HG02943 (cell line): ENCODE data around the gene STK39.

Experiments used
- ATAC-seq: cut with Tn5 transposase; IDR thresholded peaks from one replicate; pipeline ENCODE4 v1.9.1; 2021; ENCODE audit warnings: mild to moderate bottlenecking, low read depth, moderate library complexity; ENCODE audit not compliant: unreplicated experiment

Gene STK39

DNA sequence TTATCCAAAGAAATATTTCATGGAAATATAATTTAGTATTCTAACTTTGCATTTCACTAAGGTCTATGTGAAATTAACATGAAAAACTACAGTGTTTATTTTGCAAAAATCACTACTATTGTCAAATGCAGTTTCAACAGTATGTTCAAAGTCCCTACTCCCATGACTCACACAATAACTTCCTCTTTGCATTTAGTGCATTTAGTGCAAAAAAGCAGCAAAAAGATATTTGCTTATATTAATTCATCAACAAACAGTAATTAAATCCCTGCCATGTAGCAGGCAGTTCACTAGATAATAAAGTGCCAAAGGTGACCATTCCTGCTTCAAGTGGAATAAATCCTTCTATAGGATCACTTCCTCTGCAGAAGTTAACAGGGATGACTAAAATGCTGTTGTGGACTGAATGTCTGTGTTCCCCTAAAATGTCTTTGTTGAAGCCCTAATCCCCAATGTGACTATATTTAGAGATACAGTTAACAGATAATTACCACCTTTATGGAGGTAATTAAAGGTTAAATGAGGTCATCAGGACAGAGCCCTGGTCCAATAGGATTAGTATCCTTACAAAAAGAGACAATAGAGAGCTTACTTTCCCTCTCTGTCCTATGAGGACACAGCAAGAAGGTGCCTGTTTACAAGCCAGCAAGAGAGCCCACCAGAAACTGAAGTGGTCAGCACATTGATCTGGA, 61.7 kb downstream of the STK39 start:
- ATAC-seq, result no peak

DNA sequence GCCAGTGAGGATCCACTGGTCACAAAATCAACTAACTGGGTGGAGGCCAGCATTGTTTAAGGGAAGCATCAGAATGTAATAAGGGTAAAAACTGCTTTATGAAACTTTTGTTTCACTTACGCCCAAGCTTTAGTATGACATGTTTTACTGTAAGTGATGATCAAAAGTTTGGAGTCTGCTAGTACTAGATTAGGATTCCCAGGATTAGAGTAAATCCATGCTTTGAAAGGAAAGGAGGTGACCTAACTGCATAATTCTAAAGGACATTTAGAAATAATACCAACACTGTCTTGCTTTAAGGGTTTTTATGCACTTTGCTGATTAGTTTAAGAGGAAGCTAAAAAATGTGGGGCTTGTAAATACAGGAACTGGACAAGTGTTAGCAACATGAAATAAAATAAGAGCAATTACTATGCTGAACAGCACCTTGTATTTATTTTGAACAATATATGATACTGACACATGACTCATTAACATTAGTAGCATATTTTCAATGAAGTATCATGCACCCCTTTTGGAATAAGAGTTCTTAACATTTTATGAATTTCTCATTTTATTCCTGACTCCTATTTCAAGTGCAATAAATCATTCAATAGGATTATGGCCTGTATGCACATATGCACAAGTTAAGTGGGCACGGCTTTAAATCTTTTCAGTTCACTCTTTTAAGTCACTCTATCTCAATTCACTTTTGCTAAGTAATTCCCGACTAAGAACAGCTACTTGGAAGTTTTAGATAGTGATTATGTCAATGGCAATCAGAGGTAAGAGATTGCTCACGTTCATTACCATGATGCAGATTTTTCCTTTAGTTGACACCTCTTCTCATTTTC, 62.5 kb downstream of the STK39 start:
- no peak for ATAC-seq

DNA sequence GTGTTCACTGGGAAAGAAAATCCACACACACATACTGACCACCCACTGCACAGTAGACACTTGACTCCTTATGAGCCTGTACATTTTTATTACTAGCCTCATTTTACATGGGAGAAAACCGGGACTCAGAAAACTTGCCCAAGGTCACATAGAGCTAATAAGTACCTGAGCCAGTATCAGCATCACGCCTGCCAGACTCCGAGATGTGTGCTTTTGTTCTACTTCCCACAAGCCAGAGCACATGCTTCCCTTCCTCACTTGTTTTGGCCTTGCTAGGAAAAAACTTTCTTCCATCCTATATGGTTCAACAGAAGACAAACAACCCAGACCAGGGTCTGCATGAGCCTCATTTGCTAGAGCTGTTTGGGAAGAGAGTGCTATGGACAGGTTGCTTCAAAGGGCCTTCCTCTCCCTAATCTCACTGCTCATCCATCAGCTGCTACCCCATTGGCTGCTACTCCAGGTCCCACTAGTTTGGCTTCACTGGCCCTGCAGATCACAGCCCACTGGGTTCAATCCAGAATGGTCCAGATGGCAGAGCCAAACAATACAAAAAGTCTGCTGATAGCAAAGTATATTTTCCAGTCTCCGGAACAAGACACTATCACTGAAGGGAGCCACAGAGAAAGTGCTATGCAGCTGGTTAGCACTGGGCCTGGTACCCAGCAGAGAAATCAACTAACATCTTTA, 63.9 kb downstream of the STK39 start:
- ATAC-seq, result no peak

DNA sequence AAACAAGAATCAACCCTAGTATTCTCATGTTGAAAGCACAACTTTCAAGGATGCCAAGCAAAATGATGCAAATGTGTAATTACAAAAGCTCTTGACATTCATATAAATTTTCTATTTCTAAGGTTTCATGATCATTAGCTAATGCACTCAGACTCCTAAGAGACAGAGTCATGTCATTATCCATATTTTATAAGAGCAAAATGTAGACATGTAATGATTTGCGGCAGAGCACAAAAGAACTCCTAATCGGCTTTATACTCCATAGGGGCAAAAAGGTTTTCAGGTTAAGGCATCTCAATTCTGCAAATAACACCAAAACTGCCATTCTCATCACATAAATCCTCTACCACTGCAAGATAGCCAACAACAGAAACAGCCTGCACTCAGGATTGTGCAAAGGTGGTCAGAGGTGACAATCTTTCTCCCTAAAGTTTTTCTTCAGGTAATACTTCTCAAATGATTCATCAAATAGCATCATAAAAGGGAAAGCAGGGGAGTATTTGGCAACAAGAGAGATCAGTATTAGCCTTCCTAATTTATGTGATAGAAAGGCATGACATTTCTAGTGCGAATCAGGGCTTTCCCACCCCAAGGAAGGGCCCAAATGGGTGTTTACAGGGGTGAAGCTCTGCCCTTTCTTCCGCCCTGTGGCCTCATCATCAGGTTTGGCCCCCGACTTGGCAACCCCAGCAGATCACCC, 64.7 kb downstream of the STK39 start:
- ATAC-seq, result no peak

DNA sequence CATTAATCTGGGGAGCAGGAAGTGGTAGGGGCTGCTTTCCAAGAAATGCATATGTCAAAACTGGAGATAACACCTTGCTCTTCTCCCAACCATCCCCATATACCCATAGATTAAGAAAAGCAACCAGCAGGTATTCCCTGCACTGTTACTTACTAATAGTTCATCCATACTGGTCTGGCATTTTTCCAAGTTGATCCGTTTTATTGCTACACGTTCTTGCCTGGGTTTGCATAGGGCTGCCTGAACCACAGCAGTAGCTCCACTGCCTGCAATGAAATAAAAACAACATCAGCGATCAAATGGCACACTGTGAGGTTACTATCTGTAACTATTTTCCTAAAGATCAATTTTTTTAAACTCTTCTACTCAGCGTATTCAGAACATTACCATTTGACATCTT, 65.6 kb downstream of the STK39 start:
- no peak for ATAC-seq

DNA sequence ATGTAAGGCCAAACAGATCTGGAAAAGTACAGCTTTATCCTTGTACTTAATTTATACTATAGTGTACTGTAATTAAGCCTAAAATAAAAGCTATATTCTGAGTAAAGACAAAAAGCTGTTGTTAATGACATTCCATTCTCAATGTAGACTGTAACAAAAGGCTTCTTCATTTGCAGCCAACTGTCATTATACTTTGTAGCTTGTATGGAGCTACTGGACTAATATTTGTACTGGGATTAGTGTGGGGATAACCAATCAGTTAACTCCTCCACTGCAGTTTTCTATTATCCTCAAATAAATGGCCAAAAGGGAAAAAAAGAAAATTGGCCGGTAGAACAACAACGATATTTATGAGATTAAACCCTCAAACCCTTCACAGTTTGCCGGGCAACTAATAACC, 66.5 kb downstream of the STK39 start:
- no peak for ATAC-seq

DNA sequence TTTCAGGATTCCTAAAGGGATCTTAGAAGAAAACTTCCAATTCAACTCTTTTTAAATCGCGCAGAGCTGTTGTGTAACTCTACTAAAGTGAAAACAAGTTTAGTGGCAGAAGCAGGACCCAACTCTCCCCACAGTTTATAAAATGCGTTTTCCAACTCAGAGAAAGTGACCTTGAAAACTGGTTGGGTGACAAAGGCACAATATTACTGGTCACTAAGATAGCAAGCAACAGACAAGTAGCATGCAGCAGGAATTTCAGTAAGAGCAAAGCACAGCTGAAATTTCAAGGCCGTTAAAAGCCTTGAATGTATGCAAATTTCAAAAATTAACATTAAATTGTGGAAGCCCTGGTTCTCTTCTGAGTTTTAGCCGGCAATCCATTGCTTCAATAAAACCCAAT, 66.9 kb downstream of the STK39 start:
- ATAC-seq, result no peak

DNA sequence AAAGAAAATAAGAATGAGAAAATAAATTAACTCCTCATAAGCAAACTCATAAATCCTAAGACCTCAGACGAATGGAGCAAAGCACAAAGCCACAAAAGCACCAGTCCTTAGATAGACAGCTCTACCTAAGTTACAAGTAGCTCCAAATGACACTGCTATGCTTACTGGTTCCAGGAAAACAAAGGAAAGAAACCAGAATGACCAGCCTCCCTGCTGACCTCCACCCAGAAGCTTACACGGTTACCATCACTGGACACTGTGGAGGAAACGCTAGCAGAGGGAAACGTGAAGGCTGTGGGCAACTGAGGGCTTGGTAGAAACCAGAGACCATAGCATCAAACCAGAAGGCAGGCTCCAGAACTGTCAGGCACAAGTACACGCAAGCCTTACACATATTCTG, 67.8 kb downstream of the STK39 start:
- no peak for ATAC-seq

DNA sequence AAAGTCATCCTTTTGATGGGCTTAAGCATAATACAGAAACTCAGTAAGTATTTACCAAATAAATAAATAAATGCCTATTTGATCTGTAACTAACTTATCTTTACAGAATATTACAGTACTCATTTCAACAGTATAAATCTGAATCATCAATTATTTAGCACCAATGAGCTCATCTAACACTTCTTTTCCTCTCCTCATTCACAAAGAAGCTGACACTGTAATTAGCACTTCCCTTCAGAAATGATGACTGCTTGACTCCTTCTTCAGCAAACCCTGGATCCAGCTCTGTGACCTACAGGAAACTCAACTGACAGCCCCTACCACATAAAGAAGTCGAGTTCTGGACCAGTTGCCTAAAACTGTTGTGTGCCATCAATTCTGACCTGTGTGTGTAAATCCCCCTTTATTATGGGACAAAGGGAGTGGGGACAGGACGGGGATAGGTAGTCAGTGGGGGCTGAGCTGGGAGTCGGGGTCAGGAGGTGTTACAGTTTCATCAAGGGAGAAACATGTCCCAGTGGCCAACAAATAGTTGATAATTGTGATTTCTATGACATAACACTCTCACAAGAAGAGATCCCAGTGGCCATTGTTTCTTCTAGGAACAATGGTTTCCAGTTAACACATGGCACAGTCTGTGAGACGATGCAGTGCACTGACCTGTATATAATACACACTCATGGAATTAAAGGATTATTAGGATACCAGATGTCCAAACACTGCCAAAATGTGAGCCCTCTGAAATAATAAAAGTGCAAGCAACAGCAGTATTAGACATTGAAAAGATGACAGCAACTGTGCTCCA, 68.7 kb downstream of the STK39 start:
- no peak for ATAC-seq

DNA sequence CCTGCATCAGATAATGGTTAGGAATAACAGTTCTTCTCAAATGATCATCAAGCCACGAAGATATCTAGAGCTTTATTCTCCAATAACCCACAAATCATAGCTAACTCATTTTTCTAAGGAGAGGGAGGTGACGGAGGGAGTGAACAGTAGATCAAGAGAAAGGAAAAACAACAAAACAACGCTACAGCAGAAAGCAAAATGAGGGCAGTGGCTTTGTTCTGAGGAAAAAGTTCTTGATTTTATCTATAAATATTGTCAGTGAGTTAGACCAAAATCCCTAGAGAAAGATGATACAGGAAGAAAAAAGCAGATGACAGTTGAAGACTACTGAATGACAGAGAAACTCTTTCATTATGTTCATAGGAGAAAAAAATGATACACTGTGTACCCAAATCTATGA, 71.0 kb downstream of the STK39 start:
- ATAC-seq, result no peak

DNA sequence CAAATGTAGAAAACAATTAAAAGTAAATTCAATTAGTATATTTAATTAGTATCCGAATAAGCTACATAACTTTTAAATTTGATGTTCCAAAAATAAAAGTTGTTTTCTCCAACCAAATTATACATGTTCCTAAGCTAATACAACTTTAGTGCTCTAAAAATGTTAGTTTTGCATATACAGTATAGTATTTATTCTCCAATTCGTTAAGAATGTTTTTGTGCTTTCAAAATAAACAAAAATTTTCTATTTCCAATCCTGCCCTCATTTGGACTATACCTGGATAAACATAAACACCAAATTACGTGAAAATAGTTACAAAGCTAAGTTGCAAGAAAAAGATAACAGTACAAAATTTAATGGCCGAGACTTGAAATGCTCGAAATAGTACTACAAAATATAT, 71.9 kb downstream of the STK39 start:
- ATAC-seq, result no peak

DNA sequence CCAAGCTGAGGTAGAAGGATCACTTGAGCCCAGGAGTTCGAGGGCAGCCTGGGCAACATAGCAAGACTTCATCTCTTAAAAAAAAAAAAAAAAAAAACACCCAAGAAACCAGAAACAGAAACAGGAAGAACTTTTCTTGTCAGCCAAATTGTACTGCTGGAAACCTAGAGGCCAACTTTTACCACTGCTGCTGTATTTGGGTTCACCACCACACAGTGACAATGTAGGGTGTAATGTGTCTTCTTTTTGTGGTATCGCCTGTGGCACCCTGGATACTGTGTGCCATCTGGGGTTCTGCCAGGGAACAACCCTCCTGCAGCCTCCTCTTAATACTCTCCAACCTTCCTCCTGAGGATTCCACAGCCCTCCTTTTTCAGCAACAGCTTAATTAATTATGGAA, 72.6 kb downstream of the STK39 start:
- no peak for ATAC-seq

DNA sequence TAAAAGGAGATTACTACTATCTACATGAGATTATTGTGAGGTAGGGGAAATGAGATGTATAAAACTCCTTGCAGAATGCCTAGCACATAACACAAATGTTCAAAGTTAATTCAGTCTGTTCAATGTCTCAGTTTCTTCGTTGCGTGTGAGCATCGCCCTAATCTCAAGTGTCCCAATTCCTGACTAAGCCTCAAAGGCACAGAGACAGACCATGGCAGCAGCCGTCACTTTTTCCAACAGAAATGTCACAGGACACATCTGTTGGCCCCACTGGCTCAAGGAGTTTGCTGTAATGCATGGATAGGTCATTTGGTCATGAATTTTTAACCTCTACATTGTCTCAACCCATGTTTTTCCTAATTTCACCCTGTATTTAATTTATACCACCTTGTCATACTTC, 75.3 kb downstream of the STK39 start:
- ATAC-seq, result no peak

DNA sequence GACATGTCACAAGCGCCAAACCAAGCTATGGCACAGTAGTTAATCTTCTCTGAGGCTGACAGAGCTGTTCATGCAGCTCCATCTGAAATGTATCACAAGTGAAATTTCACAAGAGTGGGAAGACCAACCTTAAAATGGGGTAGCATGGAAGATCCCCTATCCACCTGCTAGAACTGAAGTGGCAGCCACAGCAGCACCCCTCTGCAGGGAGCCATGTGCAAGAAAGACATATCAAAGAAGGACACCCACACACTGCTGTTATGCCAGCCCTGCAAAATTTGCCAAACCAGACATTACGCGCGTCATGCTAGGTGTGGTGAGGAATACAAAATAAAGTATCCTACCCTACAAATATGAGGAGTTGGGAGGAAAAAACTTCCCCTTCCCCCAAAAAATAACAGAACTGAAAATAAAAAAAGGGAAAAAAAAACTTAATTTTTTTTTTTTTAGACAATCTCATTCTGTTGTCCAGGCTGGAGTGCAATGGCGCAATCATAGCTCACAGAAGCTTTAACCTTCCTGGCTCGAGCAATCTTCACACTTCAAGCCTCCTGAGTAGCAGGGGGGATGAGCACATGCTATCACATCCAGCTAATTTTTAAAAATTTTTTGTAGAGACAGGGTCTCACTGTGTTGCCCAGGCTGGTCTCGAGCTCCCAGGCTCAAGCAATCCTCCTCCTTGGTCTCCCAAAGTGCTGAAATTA, 76.2 kb downstream of the STK39 start:
- no peak for ATAC-seq

DNA sequence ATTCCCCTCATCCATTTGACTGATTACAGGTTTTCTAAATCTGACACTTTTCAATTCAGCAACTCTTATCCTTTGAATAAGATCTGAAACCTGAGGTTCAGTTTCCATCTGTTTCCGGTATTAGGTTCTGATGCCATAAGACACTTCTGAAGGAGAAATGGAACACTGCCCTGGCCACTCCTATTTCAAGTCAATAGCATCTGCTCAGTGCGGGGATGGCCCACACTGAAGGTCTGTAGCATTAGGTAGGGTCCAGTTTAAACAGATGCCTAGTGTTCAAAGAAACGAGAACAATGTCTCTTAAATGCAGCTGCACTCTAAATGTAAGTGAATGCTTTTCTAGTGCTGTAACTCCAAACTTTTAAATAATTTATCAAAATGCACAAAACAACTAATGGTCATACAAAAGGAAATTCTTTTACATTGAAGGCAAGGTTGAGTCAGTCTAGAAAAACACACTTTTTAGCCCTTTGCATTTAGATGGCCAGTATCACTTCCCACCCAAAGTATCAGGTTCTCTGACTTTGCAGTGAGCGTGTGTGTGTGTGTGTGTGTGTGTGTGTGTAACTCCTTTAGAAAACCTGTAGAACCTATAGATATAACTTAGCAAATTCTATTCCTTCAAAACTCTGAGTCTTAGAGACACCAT, 78.2 kb downstream of the STK39 start:
- ATAC-seq, result no peak

DNA sequence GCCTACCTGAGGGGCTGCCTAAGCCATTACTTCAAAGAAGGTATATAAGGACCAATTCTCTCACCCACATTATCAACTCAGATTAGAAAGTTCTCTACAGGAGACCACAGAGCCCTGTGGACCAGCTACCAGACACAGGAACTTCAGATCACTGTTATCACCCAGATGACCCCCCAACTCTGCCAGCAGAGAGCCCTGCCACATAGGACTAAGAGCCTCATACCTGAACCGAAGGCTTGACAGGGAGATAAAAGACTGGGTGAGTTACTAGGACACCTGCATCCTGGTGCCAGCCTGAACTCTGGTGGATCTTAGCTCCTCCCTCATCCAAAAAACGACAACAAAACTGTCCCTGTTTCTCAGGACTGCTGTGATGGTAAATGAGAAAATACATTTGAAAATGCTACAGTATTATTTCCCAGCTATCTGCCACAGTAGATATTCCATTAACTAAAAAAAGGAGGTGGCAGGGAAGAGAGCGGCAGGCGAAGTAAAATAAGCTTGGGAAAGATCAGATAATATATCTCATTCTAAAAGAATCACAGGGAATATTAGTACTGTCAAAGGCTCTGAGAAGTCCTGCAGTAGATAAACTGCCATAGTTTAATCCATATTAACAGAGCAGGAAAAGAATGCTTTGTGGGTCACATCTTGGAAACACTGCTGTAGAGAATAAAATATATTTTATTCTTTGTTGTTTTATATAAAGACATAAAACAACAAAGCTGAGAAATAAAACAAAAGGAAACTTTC, 79.7 kb downstream of the STK39 start:
- ATAC-seq, result no peak

DNA sequence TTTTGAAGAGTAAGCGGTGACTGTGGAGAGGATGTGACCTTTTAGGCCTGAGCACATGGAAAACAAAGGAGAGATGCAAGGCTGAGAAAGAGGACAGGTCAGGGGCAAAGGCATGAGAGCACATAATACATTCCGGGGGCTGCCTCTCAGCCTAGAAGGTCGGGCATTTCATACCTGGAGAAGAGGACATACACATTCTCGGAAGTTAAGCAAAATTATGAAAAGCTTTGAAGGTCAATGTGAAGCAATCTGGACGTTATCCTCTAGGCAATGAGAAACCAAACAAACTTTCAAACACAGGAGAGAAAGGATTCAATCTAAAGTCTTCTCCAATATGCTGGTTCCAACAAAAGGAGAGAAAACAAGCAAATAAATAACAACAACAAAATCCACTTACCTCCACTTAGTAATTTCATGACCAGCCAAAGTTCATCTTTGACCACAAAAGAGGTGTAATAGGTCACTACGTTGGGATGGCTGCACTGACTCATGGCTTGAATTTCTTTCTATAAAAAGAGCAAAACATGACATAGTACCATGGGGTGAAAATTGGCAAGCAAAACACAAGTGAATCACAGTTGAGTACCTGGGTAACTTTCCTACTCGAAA, 80.4 kb downstream of the STK39 start:
- ATAC-seq, result no peak
